Measurements from ENCODE around the gene ADAMTS16.

GRCh38 chr5:5240234-5240633 is 100.1 kb downstream of the ADAMTS16 start:
- no peak for TF ChIP-seq CTCF (IDR thresholded peaks at IDR 0.05 in 4 of 5, conservative IDR thresholded peaks at IDR 0.05 in 1 of 5)
- no peak for TF ChIP-seq POLR2A (IDR thresholded peaks at IDR 0.05)
